Measurements from ENCODE around the gene COPS7A. TPM values are rescaled to one million over a fixed set of nuclear protein-coding genes. Genes with fewer than 3 reads are reported as not detected.
A peak's percentile ranks its signal among the peaks of the same experiment; 100 is the strongest.

Gene COPS7A
- total and polyA plus RNA-seq, 9 of the 15 experiments (the other 6 are each of a cell fraction or from before 2014, with no cell fraction given) = 12.7 to 36.0 (median 24.3) TPM

GRCh38 chr12:6778574-6779550 lies 55.0 kb downstream of the COPS7A start (continued):
- TF ChIP-seq TEAD4 (IDR thresholded peaks at IDR 0.05; ENCODE audit: low read length) = no peak; the same call in 1 of the 2 replicates
- no peak for TF ChIP-seq TEAD4 (CRISPR knock-in tag; IDR thresholded peaks at IDR 0.05; ENCODE audit: borderline replicate concordance)
- TF ChIP-seq SMARCA5 (IDR thresholded peaks at IDR 0.05) = no peak
- no peak for TF ChIP-seq ZNF436 (CRISPR knock-in tag; IDR thresholded peaks at IDR 0.05)
- TF ChIP-seq SIN3B (IDR thresholded peaks at IDR 0.05; ENCODE audit: low read depth) = no peak; the same call in 1 of the 2 replicates
- no peak for TF ChIP-seq FOXA3 (CRISPR knock-in tag; conservative IDR thresholded peaks at IDR 0.05 in 1 of 2, IDR thresholded peaks at IDR 0.05 in 1 of 2)
- TF ChIP-seq NR2C2 (CRISPR knock-in tag; IDR thresholded peaks at IDR 0.05) = no peak
- peak; percentile 38; the same call in 1 of the 2 replicates for TF ChIP-seq NR2C2 (tag; IDR thresholded peaks at IDR 0.05)
- no peak for TF ChIP-seq ZBTB34 (CRISPR knock-in tag; IDR thresholded peaks at IDR 0.05)
- no peak for TF ChIP-seq ZNF583 (CRISPR knock-in tag; IDR thresholded peaks at IDR 0.05)
- no peak for TF ChIP-seq ZNF76 (CRISPR knock-in tag; IDR thresholded peaks at IDR 0.05; ENCODE audit: borderline replicate concordance)
- no peak for TF ChIP-seq CGGBP1 (CRISPR knock-in tag; IDR thresholded peaks at IDR 0.05)
- TF ChIP-seq SNRNP70 (optimal IDR thresholded peaks at IDR 0.05; ENCODE audit: low read depth, low read length) = no peak
- TF ChIP-seq MYBL2 (IDR thresholded peaks at IDR 0.05; ENCODE audit: low read depth) = no peak
- no peak for TF ChIP-seq MYBL2 (CRISPR knock-in tag; IDR thresholded peaks at IDR 0.05; ENCODE audit: borderline replicate concordance)
- no peak; the same call in 1 of the 2 replicates for TF ChIP-seq ZNF263 (CRISPR knock-in tag; IDR thresholded peaks at IDR 0.05; ENCODE audit: borderline replicate concordance)
- TF ChIP-seq, protein P1, sequence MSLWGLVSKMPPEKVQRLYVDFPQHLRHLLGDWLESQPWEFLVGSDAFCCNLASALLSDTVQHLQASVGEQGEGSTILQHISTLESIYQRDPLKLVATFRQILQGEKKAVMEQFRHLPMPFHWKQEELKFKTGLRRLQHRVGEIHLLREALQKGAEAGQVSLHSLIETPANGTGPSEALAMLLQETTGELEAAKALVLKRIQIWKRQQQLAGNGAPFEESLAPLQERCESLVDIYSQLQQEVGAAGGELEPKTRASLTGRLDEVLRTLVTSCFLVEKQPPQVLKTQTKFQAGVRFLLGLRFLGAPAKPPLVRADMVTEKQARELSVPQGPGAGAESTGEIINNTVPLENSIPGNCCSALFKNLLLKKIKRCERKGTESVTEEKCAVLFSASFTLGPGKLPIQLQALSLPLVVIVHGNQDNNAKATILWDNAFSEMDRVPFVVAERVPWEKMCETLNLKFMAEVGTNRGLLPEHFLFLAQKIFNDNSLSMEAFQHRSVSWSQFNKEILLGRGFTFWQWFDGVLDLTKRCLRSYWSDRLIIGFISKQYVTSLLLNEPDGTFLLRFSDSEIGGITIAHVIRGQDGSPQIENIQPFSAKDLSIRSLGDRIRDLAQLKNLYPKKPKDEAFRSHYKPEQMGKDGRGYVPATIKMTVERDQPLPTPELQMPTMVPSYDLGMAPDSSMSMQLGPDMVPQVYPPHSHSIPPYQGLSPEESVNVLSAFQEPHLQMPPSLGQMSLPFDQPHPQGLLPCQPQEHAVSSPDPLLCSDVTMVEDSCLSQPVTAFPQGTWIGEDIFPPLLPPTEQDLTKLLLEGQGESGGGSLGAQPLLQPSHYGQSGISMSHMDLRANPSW (CRISPR knock-in tag; IDR thresholded peaks at IDR 0.05) = no peak
- TF ChIP-seq RBM25 (IDR thresholded peaks at IDR 0.05; ENCODE audit: low read depth, low read length, severe bottlenecking) = peak; percentile 24
- TF ChIP-seq, protein P2, sequence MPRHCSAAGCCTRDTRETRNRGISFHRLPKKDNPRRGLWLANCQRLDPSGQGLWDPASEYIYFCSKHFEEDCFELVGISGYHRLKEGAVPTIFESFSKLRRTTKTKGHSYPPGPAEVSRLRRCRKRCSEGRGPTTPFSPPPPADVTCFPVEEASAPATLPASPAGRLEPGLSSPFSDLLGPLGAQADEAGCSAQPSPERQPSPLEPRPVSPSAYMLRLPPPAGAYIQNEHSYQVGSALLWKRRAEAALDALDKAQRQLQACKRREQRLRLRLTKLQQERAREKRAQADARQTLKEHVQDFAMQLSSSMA (CRISPR knock-in tag; IDR thresholded peaks at IDR 0.05) = no peak
- TF ChIP-seq, protein P3, sequence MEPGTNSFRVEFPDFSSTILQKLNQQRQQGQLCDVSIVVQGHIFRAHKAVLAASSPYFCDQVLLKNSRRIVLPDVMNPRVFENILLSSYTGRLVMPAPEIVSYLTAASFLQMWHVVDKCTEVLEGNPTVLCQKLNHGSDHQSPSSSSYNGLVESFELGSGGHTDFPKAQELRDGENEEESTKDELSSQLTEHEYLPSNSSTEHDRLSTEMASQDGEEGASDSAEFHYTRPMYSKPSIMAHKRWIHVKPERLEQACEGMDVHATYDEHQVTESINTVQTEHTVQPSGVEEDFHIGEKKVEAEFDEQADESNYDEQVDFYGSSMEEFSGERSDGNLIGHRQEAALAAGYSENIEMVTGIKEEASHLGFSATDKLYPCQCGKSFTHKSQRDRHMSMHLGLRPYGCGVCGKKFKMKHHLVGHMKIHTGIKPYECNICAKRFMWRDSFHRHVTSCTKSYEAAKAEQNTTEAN (CRISPR knock-in tag; IDR thresholded peaks at IDR 0.05) = peak; percentile 87; the same call in 1 of the 2 replicates

Data from K562 (cell line).